ENCODE measurements around the gene CLIC6.

- TF ChIP-seq, protein P1, sequence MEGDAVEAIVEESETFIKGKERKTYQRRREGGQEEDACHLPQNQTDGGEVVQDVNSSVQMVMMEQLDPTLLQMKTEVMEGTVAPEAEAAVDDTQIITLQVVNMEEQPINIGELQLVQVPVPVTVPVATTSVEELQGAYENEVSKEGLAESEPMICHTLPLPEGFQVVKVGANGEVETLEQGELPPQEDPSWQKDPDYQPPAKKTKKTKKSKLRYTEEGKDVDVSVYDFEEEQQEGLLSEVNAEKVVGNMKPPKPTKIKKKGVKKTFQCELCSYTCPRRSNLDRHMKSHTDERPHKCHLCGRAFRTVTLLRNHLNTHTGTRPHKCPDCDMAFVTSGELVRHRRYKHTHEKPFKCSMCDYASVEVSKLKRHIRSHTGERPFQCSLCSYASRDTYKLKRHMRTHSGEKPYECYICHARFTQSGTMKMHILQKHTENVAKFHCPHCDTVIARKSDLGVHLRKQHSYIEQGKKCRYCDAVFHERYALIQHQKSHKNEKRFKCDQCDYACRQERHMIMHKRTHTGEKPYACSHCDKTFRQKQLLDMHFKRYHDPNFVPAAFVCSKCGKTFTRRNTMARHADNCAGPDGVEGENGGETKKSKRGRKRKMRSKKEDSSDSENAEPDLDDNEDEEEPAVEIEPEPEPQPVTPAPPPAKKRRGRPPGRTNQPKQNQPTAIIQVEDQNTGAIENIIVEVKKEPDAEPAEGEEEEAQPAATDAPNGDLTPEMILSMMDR (IDR thresholded peaks at IDR 0.05), result no peak
- no peak for TF ChIP-seq POLR2A (IDR thresholded peaks at IDR 0.05)
These were observed 59.7 kb downstream of the CLIC6 start for GRCh38 chr21:34728479-34728878.
